Kidney epithelial cell (primary cell): ENCODE data around the gene SH3RF3. TPM values are rescaled to one million over a fixed set of nuclear protein-coding genes. Genes with fewer than 3 reads are reported as not detected.

Experiments used
- DNase-seq: peaks from one replicate; pipeline ENCODE4 v3.0.0-alpha.2; 2010; ENCODE audit warnings: low read depth
- H3K27me3 ChIP-seq: 2 replicates; pipeline ENCODE4 v1.6.0; 2011; ENCODE audit warnings: low read length; ENCODE audit not compliant: control insufficient read depth, insufficient read depth
- H3K36me3 ChIP-seq: 2 replicates; pipeline ENCODE4 v1.5.1; 2011; ENCODE audit warnings: low read length; ENCODE audit not compliant: control insufficient read depth, insufficient read depth
- H3K4me3 ChIP-seq: 2 replicates; pipeline ENCODE4 v1.5.1; 2011; ENCODE audit warnings: low read depth, mild to moderate bottlenecking, control low read depth, low read length
- CTCF ChIP-seq: IDR thresholded peaks from 2 replicates; pipeline ENCODE4 v1.5.1; 2011; ENCODE audit warnings: mild to moderate bottlenecking, moderate library complexity, low read length, control low read depth, inconsistent platforms; ENCODE audit not compliant: insufficient read depth, poor library complexity, severe bottlenecking
- total RNA-seq: library from RNA; depleted of rRNA; stranded (reverse); fragments of >200 nt; gene quantifications from 2 replicates; pipeline ENCODE4 v1.2.3, GENCODE V29; 2015

Gene SH3RF3
- total RNA-seq, 1 donor from 2014 or later = 9.6 TPM

- DNase-seq = no peak
- TF ChIP-seq CTCF = no peak
- Histone ChIP-seq H3K27me3 (no peaks in the 10 kb centered on the region), H3K36me3 (no peaks in the 10 kb centered on the region), H3K4me3 (no peak overlapping the region)
Measured at GRCh38 chr2:109187711-109188495, 58.9 kb downstream of the SH3RF3 start.

- Histone ChIP-seq H3K27me3 (no peaks in the 10 kb centered on the region), H3K36me3 (no peaks in the 10 kb centered on the region), H3K4me3 (no peak overlapping the region)
- TF ChIP-seq CTCF = no peak
- no peak for DNase-seq
Measured at GRCh38 chr2:109188496-109188890, 59.5 kb downstream of the SH3RF3 start.

GRCh38 chr2:109188898-109189297 lies 59.9 kb downstream of the SH3RF3 start:
- peaks cover 1% of the 10 kb centered on the region for H3K27me3 ChIP-seq
- TF ChIP-seq CTCF = no peak
- no peak for DNase-seq
- H3K36me3 ChIP-seq = no peaks in the 10 kb centered on the region
- no peak overlapping the region for H3K4me3 ChIP-seq

DNA sequence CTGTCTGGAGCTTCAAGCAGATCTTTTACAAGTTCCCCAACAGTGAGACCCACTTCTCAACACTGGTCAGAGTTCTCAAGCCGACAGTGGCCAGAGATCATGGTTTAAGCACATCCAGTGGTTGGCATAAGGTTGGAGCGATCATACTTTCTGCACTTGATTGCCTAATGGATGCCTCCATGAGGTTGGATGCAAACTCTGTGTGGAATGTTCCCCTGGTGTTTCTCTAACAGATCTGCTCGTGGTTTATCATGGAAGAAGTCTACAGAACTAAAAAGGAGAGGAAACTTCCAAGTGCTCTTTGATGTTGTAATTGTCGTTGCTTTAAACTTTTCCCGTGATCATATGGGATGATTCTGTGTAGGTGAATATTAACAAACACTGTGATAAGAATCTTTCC lies 60.7 kb downstream of the SH3RF3 start:
- no peak for DNase-seq
- Histone ChIP-seq H3K27me3 (peaks cover 7% of the 10 kb centered on the region), H3K4me3 (no peak overlapping the region), H3K36me3 (no peaks in the 10 kb centered on the region)
- TF ChIP-seq CTCF = no peak

DNA sequence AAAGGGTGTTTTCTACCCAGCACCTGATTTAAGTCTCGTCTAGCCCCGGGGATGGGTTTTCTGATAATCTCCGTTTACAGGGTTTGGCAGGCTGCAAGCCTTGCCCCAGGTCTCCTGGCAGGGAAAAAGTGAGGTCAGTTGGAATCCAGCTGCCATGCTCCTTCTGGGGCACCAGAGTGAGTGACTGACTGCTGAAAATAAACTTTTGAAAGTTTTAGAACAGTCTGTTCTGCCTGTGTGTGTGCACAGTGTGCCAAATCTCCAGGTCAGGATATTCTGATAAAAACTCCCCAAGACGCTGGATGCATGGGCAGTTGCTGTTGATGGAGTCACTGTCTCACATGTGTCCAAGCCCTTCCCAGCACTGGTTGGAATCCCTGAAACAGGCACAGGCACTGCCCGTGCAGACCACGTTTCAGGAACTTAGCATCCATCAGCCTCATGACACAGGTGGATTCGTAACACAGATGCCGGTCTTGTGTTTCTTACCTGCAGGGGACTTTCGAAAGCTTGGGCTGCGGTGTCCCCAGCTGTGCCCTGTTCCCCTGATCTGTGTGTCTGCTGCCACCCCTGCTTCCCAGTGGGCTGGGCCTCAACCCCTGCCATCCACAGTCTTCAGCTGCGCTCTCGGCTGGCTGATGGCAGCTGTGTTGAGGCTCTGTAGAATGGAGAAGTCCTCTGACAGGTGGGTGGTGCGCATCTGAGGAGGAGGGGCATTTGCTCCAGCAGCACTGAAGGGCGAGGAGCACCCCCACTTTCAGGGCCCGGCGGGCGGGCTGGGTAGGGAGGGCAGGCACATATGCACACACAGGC lies 65.0 kb downstream of the SH3RF3 start:
- no peak for DNase-seq
- no peak for TF ChIP-seq CTCF
- no peak overlapping the region for H3K4me3 ChIP-seq
- H3K27me3 ChIP-seq = peaks cover 9% of the 10 kb centered on the region
- no peaks in the 10 kb centered on the region for H3K36me3 ChIP-seq
